Loucy (cell line): ENCODE data around the gene PDE4D.

Experiments
- H2AFZ ChIP-seq: fragments of 200-600 bp; sonication (generic); 2 replicates; pipeline ENCODE4 v1.6.0; 2016; ENCODE audit warnings: antibody characterized with exemption, mild to moderate bottlenecking, low read length, moderate library complexity
- H3F3A ChIP-seq: fragments of 200-600 bp; 2 replicates; pipeline ENCODE4 v1.6.0; 2016; ENCODE audit warnings: antibody characterized with exemption, low read depth, mild to moderate bottlenecking
- H3K27me3 ChIP-seq: fragments of 200-600 bp; sonication (generic); 2 replicates; pipeline ENCODE4 v1.6.1; 2014; ENCODE audit warnings: low read length, mild to moderate bottlenecking; ENCODE audit not compliant: insufficient read depth, poor library complexity, severe bottlenecking
- H3K36me3 ChIP-seq: fragments of 200-600 bp; sonication (generic); 2 replicates; pipeline ENCODE4 v1.6.1; 2016; ENCODE audit warnings: low read length; ENCODE audit not compliant: insufficient read depth
- H3K4me1 ChIP-seq: fragments of 200-600 bp; sonication (generic); 2 replicates; pipeline ENCODE4 v1.5.1; 2014; ENCODE audit warnings: low read length, mild to moderate bottlenecking; ENCODE audit not compliant: insufficient read depth, poor library complexity, severe bottlenecking
- H3K4me2 ChIP-seq: fragments of 200-600 bp; sonication (generic); 2 replicates; pipeline ENCODE4 v1.6.0; 2014; ENCODE audit warnings: antibody characterized with exemption, low read length, low read depth, mild to moderate bottlenecking; ENCODE audit not compliant: poor library complexity, severe bottlenecking
- H3K4me3 ChIP-seq: fragments of 200-600 bp; sonication (generic); 2 replicates; pipeline ENCODE4 v1.5.1; 2014; ENCODE audit warnings: low read length, mild to moderate bottlenecking, mixed read lengths; ENCODE audit not compliant: poor library complexity, severe bottlenecking
- H3K79me2 ChIP-seq: fragments of 200-600 bp; sonication (generic); 2 replicates; pipeline ENCODE4 v1.6.1; 2014; ENCODE audit warnings: low read length; ENCODE audit not compliant: insufficient read depth
- H3K9ac ChIP-seq: fragments of 200-600 bp; sonication (generic); 2 replicates; pipeline ENCODE4 v1.6.0; 2014; ENCODE audit warnings: mild to moderate bottlenecking, low read depth, low read length, moderate library complexity; ENCODE audit not compliant: poor library complexity, severe bottlenecking
- H3K9me2 ChIP-seq: fragments of 200-600 bp; sonication (generic); replicated peaks from 2 replicates; pipeline ENCODE4 v1.6.1; 2016; ENCODE audit warnings: low read depth, low read length, mixed read lengths
- H3K9me3 ChIP-seq: fragments of 200-600 bp; sonication (generic); 2 replicates; pipeline ENCODE4 v1.6.1; 2014; ENCODE audit warnings: mild to moderate bottlenecking, antibody characterized with exemption, low read length, low read depth; ENCODE audit not compliant: insufficient read depth
- H4K20me1 ChIP-seq: fragments of 200-600 bp; sonication (generic); 2 replicates; pipeline ENCODE4 v1.6.0; 2014; ENCODE audit warnings: antibody characterized with exemption, low read length, mild to moderate bottlenecking; ENCODE audit not compliant: insufficient read depth, poor library complexity, severe bottlenecking
- EZH2phosphoT487 ChIP-seq: fragments of 200-600 bp; IDR thresholded peaks from 2 replicates; pipeline ENCODE4 v1.6.1; 2018; ENCODE audit warnings: antibody characterized with exemption, mild to moderate bottlenecking, moderate library complexity, borderline replicate concordance
- TF ChIP-seq, protein P1 (sequence below): fragments of 200-600 bp; sonication (generic); conservative IDR thresholded peaks from 2 replicates; pipeline ENCODE4 v1.5.1; 2014; ENCODE audit warnings: mild to moderate bottlenecking, antibody characterized with exemption, low read length

PDE4D gene

GRCh38 chr5:59817536-59817935, 76.0 kb downstream of the PDE4D start:
- no peaks in the 10 kb centered on the region for H4K20me1 ChIP-seq
- no peaks in the 10 kb centered on the region for H3F3A ChIP-seq
- H2AFZ ChIP-seq: no peak overlapping the region
- H3K4me3 ChIP-seq: no peak overlapping the region
- no peaks in the 10 kb centered on the region for H3K4me1 ChIP-seq
- no peaks in the 10 kb centered on the region for H3K36me3 ChIP-seq
- no peak overlapping the region for H3K9ac ChIP-seq
- H3K79me2 ChIP-seq: no peaks in the 10 kb centered on the region
- H3K4me2 ChIP-seq: no peak overlapping the region
- TF ChIP-seq, protein P1, sequence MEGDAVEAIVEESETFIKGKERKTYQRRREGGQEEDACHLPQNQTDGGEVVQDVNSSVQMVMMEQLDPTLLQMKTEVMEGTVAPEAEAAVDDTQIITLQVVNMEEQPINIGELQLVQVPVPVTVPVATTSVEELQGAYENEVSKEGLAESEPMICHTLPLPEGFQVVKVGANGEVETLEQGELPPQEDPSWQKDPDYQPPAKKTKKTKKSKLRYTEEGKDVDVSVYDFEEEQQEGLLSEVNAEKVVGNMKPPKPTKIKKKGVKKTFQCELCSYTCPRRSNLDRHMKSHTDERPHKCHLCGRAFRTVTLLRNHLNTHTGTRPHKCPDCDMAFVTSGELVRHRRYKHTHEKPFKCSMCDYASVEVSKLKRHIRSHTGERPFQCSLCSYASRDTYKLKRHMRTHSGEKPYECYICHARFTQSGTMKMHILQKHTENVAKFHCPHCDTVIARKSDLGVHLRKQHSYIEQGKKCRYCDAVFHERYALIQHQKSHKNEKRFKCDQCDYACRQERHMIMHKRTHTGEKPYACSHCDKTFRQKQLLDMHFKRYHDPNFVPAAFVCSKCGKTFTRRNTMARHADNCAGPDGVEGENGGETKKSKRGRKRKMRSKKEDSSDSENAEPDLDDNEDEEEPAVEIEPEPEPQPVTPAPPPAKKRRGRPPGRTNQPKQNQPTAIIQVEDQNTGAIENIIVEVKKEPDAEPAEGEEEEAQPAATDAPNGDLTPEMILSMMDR: no peak
- TF ChIP-seq EZH2phosphoT487: no peak
- H3K27me3 ChIP-seq: peaks cover 5% of the 10 kb centered on the region
- H3K9me3 ChIP-seq: no peaks in the 10 kb centered on the region
- H3K9me2 ChIP-seq: no peaks in the 10 kb centered on the region

- no peaks in the 10 kb centered on the region for H3K9me2 ChIP-seq
- no peaks in the 10 kb centered on the region for H3K4me1 ChIP-seq
- H3K27me3 ChIP-seq: peaks cover 5% of the 10 kb centered on the region
- H3K4me3 ChIP-seq: no peak overlapping the region
- H3F3A ChIP-seq: no peaks in the 10 kb centered on the region
- H2AFZ ChIP-seq: no peak overlapping the region
- no peaks in the 10 kb centered on the region for H3K36me3 ChIP-seq
- no peaks in the 10 kb centered on the region for H4K20me1 ChIP-seq
- no peaks in the 10 kb centered on the region for H3K9me3 ChIP-seq
- H3K79me2 ChIP-seq: no peaks in the 10 kb centered on the region
- TF ChIP-seq, protein P1: no peak
- no peak for TF ChIP-seq EZH2phosphoT487
- H3K4me2 ChIP-seq: no peak overlapping the region
- H3K9ac ChIP-seq: no peak overlapping the region
These were observed 76.7 kb downstream of the PDE4D start for GRCh38 chr5:59816654-59817300.

GRCh38 chr5:59814537-59814872, 79.0 kb downstream of the PDE4D start:
- Histone ChIP-seq H3K9ac (no peak overlapping the region), H3K27me3 (no peaks in the 10 kb centered on the region), H3F3A (no peaks in the 10 kb centered on the region), H3K4me1 (peaks cover 4% of the 10 kb centered on the region), H2AFZ (no peak overlapping the region), H3K79me2 (no peaks in the 10 kb centered on the region), H3K9me3 (no peaks in the 10 kb centered on the region), H3K9me2 (no peaks in the 10 kb centered on the region), H3K4me3 (no peak overlapping the region), H4K20me1 (no peaks in the 10 kb centered on the region), H3K36me3 (no peaks in the 10 kb centered on the region), H3K4me2 (no peak overlapping the region)
- TF ChIP-seq, protein P1: no peak
- no peak for TF ChIP-seq EZH2phosphoT487
